HG03095 (cell line): ENCODE results near the gene FOXF2.

Experiments used
- ATAC-seq: cut with Tn5 transposase; IDR thresholded peaks from one replicate; pipeline ENCODE4 v1.9.1; 2021; ENCODE audit warnings: moderate library complexity; ENCODE audit not compliant: unreplicated experiment

Gene FOXF2

DNA sequence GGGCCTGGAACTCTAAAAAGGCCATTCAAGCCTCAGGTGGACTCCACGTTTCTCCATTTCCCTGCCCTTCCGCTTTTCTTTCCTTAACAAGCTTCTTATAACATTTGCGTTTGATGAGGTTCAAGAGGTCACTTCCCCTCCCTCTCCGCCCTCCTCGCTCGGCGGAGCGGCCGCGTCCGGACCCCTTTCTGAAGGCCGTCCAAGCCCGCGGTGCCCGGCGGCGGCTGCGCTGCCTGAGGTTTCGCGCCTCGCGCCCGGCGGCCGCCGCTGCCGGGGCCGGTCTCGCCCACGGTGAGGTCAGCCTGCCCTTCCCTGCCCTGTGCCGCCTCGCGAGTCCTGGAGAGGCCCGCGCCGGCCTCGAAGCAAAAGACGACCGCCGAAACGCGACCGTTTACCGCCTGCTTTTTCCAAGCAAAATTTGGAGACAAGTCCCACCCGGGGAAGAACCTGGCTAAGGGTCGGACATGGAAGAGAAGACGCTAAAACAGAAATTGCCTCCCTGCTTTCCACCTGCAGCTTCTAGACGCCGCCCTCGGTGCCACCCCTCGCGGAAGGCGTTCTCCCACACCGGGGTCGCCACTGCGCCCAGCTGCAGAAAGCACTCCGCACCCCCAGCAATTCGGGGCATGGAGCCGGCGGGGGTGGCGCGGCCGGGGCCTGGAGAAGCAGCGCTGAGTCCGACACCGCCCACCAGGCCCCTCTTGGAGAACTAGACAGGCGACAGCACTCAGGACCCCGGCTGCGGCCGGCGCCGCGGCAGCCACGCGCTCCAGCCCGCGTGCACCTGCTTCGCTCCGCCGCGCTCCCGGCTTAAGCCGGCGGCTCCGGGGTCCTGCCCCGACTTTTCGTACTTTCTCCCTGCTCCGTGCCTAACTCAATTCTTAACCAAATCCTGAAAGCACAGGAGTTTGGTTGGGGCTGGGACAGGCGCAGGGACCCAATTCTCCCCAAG is 11.0 kb upstream of the FOXF2 start:
- no peak for ATAC-seq

DNA sequence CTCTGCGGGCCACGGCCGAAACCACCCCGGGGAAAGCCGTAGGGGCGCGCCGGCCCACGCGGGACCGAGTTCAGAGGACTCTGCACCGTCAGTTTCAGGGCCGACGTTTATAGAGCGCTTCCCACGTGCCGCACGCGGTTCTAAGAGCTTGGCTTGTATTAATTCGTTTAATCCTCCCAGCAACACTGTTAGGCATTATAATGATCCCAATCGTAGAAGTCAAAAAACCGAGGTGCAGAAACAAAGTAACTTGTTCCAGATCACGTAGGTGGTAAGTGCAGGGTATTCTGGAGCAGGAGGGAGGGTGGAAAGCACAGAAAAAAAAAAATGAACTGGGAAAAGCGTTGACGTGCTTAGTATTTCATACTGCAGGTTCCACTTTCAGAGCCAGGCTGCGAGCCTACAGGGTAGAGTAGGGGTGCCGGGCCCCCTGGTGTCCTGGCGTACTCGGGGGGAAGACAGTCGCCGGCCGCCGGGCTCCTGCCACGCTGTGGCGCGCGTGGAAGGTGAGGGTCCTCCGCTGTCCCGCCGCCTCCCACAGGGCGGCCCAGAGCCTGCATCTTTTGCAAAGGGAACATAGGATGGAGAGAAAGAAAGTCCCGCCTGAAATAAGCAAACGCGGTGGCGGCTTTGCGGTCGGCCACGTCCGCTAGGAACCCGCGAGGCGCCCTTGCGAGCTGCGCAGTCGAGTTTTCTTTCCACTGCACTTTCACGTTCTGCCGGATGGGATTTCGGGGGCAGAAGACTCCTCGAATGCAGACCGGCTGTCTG is 10.2 kb upstream of the FOXF2 start:
- no peak for ATAC-seq

DNA sequence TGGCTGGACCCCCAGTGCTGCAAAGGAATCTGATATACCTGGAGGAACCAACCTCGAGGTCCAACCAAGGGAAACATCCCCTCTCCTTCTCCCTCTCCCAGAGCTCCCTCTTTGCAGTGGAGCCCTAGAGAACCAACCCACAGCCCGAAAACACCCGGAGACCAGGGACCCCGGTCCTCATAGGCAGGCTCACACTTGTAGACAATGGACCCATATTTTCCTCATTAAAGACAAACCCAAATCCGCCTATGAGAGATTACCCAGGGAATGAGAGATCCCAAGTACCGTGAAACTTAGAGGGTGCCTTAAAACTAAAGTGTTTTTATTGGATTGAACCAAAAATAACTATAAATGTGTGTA is 9.6 kb upstream of the FOXF2 start:
- no peak for ATAC-seq

DNA sequence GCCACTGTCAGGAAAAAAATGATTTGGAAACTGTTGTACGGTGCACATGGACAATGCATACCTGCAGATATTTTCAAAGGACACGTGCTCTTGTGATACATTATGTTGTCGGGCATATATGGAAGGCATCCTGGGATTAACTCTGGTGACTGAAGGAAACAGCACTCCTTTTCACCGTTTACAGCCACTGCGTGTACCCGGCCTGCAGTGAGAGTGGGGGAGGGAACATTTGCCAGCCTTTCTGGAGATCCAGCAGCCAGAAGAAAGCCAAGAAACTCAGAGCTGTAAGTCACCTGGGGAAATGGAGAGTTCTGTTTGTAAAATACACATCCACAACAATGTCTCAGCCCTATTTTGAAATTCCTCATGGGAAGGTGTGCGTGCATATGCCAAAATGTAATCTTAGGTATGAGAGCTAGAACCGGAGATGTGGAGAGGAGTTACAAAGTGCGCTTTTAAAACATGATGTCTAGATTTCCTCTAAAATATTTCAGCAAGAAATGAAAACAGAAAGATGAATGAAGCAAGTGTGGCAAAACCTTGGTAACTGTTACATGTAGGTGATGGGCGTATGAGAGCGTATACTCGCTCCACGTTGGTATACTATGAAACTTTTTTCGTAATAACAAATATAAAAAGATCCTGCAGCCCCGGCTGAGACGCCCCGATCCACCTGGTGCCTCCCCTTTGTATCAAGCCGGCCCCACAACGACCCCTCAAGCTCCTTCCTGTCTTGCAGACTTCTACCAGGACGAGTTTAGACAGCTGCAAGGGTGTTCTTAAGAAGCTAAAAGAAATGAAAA is 8.6 kb upstream of the FOXF2 start:
- no peak for ATAC-seq

DNA sequence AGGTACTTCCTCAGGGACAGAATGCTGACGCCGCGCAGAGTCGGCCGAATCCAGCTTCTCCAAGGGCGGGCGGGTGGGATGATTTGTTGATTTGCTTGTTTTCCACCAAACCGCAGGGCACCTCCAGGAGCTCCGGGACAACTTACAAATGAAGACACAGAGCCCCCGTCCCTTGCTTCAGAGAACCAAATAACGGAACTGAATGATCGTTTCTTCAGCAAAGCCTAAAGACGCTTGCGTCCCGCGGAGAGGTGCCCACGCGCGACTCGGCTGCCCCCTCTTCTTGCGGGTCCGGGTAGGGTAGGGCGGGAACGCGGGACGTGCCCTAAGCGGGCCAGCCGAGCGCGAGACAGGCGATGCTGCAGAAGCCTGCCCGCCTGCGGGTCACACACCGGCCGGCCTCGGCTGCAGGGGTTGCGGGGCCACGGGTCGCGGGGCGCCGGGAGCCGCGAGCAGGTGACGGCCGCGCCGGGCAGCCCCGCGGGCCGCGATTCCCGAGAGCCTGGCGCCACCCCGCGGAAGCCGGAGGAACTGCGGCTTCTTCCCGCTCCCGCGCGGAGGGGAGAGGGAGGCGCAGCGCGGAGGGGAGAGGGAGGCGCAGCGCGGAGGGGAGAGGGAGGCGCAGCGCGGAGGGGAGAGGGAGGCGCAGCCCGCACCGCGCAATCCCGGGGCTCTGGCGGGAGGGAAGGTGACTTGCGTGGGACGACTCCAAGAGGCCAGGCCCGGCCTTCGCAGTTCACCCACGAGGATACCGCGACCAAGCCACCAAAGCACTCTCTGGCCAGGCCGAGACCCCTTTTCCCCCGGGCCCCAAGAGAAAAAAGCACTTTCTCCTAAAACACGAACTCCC is 7.7 kb upstream of the FOXF2 start:
- ATAC-seq = no peak

DNA sequence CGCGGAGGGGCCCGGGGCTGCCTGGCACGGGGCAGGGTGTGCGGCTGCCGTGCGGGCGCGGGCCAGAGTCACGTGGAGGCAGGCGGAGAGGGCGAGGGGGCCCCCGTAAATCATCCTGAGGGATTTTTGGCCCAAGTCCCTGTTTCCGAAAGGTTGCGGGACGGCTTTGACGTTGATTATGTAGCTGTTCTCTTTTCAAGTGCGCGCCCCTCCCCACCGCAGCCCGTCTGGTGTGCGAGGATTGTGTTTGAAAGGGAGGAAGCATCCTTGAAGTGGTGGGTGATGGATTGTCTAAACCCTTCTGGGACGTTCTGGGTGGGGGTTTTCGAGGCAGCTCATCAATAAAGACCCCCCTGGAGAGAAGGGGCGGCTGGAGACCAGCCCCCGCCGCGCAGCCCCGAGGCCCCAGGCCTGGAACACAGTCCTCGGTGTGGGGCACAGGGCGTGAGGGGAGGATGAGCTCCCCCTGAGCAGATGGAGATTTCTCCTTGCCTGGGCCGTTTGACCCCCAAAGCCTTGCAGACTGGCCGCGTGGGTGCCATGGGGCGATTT is 7.0 kb upstream of the FOXF2 start:
- ATAC-seq = no peak

DNA sequence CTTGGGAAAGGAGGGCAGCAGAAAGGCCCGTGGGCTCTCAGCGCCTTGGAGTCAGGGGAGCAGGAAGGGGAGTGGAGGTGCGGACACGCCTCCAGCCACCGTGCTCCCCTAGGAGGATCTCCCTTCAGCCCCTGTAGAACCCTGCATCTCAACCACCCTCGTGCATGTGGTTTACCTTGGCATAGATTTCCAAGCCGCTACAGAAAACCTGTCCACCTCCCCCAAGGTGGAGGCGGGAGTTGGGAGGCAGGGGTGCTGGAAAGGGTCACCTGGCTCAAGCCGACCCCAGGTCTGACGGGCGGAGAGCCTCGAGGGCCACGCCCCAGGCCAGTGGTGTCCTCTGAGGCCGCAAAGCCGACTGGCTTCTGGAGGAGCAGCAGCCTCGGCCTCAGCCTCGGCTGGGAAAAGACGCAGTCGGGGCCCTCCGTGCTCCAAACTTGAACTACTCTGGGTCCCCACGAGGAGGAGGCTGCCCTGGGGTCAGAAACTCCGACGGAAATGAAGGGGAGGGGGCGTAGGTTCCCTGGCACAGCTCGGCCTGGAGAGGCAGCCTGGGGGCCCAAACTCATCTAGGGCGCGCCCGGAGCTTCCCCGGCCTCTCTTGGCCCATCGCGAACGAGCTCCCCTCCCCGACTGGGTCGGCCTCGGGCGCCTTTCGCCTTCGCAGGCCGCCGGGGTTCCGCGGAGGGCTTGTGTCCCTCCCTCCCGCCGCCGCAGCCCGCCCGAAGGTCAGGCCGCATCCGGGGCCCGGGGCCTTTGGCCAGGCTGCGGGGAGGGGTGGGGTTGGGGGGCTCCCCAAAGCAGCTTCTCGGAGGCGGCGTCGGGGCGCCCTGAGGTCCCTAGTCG is 6.3 kb upstream of the FOXF2 start:
- ATAC-seq = no peak

DNA sequence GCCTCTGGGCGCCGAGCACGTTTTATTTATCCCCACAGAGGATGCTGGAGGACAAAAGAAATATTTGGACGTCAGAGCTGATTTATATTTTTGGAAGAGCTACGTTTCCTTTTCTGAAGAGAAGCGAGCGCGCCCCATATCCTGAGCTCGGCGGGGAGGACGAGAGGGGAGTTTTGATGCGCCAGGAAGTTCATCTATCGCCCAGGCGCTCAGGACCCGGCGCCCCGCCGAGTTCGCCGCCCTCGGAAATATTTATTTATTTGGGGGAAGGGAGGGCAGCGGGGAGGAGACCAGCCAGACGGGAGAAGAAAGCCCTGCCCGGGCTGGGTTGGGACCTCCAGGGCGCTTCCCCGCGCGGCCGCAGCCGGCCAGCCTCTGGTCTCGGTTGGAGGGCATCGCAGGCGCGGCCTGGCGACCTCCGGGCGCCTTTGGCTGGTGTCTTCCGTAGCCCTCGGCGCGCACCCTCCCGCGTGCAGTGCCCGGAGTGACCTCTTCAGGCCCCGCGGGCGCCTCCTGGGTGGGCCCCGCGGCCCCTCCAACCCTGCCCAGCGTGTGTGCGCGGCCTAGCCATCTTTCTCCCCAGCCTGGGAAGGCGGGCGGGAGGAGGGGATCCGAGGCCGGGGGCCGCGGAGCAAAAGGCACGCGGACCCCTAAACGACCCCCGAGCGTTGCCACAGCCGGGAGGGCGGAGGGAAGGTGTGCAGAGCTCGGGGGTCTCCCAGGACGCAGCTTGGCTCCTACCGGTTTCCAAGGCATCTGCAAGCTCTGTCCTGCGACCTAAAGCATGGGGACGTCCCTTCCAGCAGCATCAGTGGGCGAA is 5.4 kb upstream of the FOXF2 start:
- ATAC-seq = no peak

DNA sequence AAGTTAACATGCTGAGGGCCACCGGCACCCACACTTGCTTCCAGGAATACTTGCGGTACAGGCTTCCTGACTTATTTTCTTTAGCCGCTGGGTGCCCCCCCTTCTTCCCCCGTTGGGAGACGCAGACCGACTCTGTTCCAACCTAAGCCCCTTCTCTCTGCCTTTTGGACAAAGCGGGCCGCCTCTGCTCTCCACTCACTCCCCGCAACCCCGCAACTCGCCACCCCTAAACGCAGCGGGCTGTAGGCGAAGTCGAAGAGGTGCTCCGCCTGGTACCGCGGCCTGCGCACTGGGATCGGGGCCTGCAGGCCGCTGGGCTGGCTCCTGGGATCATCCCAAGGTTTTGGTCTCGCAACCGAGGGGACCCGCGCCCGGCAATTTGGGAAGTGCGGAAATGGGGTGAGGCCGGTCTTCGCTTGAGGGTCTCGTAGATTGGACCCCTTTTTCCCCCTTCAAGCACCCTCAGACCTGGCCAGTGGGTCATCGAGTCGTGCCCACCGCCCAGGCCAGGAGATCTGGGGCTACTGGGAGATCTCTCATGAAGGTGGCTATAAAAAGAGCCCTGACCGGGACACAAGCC is 4.7 kb upstream of the FOXF2 start:
- no peak for ATAC-seq

DNA sequence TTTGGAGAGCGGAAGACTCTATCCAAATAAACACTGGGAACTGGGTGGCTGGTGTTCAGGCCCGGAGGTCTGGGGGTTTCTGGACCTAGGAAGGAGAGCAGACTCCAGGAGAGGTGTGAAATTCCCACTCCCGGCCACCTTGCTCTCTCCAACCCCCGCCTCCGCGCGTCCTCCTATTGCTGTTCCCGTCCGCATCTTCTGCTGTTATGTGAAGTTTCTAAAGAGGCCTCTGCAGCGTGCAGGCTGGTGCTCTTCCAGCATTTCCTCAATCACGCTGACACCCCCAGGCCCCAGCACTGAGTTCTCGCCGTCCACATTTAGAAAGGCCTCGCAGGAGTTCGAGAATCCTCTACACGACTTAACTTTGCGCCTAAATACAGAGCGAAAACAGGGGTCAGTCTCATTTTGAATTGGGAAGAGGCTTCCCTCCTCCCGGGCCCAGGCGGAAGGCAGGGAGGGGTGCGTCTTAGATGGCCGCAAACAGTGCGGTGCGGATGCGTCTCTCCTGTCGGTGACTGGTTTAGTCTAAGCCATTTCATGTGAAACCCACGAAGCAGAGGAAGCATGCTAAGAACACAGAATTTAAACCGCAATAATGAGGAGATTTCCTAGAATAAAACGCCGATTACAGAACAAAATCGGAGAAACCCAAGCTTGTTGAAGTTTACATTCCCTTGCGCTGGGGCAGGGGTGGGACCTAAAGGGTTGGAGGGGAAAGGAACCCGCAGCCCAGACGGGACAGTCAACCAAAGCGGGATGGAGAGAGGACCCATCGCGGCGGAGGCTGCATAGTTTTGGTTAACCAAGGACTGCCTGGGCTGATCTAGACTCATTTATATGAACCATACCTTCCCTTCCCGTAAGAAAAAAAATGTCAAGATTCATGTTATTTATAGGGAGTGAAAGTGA is 4.0 kb upstream of the FOXF2 start:
- ATAC-seq = no peak

DNA sequence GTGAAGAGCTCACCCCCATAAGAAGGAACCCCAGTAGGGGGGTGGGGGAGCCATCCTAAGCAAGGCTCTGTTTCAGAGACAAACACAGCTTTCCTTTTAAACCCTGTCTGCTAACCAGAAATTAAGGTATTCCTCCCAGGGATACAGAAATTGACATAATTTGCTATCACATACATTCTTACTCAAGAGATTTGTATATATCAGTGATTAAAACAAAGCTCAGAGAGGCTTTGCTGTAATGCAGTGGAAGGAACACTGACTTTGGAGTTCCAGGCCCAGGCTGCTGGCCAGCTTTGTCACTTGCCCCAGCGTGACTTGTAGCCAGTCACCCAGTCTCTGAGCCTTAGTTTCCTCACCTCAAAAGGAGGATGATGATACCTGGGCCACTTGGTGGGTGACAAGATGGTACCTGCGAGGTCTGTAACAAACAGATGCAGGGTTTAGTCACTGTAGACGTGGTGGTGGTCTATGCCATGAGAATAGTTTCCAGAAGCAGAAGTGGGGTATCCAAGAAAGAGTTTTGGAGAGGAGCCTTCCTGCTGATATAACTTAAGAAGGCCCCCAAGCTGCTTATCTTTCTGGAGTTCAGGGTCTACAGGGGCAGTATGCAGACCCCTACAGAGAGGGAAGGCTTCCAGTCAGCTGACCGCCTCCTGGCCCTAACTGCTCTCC is 3.2 kb upstream of the FOXF2 start:
- no peak for ATAC-seq

DNA sequence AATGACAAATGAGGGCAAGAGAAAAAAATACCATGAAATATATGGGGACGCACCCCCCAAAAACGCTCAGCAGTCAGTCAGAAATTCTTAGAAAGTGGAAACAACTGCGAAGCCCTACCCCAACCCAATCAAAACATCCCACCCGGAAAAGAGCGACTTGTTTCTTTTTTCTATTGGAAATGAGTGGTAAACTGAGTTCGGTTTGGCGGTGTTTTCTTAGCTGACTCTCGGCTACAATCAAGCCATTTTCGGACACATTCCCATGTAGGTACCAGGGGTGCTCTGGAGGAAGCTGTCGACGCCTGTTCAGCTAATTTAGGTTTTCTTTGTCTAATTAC is 1.9 kb upstream of the FOXF2 start:
- ATAC-seq = no peak

DNA sequence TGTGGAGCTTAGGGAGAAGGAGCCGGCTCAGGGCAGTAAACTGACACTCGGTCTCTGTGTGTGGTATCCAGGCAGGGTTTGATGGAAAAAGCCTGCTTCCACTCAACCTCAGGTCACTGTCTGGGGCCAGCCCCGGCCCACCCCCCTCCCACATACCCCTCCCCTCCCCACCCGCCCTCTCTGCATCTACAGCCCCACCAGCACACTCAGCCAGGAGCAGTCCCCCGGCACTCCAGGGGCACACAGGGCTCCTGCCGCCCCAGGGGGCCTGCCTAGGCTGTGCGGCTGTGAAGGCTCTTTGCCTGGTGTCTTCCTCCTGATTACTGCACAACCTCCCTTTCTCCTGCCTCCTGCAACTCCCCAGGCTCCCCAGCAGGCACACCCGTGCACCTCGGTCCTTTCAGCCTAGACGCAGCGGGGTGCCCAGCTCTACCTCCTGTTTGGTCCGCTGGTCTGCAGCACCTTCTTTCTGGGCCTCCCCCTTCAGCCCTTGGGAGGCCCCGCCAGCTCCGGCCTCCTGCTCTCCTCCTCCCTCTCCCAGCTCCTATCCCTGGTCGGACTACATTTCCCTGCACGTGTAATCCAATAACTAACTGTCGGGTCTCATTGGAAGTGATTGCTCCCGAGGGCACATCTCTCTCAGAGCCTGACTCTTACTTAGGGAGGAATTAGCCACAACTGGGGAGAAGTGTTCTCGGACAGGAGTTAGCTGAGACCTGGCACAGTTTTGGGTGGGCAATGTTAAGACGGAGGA is 1.3 kb upstream of the FOXF2 start:
- no peak for ATAC-seq

DNA sequence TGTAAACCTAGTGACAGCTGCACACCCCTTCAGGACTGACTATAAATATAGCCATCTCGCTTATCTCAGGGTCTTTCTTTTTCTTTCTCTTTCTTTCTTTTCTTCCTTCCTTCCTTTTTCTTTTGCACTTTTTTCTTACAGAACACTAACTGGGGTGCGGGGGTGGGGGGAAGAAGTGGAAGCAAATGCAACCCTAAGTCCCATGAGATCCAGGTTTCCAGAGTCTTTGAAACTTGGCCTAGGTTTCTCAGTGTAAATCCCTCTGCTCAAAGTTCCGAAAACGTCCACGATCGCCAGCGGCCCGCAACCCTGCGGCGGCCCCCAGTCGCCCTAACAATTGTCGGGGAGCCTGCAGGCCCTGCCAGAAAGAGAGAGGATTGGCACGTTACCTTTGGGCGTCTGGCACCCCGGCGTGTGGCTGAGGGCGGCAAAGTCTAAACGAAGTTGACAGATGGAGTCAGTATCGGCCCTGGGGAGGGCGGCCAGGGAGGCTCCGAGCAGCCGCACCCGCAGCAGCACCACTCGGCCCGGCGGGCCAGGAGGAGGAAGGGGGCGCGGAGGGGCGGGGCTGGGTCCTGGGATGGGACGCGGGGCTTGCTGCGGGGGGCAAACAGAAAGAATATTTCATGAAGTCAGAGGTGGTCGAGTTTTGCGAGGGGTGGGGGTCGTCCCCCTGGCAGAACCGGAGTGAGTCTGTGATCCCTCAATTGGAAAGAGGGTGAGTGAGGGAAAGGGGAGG is 577 bp upstream of the FOXF2 start:
- no peak for ATAC-seq
